A549 (cell line): ENCODE data around the gene TFCP2L1. TPM values are rescaled to one million over a fixed set of nuclear protein-coding genes. Genes with fewer than 3 reads are reported as not detected.

Source experiments
- ATAC-seq, 2 experiments: fragments of 200-7000 bp in 1 of 2; fragments of >200 bp in 1 of 2; cut with Nextera tagmentation in 1 of 2; cut with Tn5 transposase in 1 of 2; 3 replicates each; pipeline versions ENCODE4 v1.8.0 to v1.9.1; 2018 to 2020; ENCODE audit warnings: mild to moderate bottlenecking in 1 of 2, moderate library complexity in 1 of 2
- CTCF ChIA-PET: fragments of 300-600 bp; sonication (Branson Sonifier 250); formaldehyde crosslinking; extraction: SDS; loops from one replicate; lab custom pipeline; 2021; ENCODE audit warnings: antibody characterized with exemption, inconsistent platforms; lab: Yijun Ruan, JAX
- POLR2A ChIA-PET: fragments of 350-600 bp; formaldehyde crosslinking; extraction: SDS; loops from one replicate; lab custom pipeline; 2021; ENCODE audit warnings: antibody characterized with exemption, inconsistent platforms; lab: Yijun Ruan, JAX
- DNase-seq, 2 experiments: peaks; one replicate each; pipeline versions ENCODE4 v3.0.0 to v3.0.0-alpha.2; 2011 to 2016; ENCODE audit warnings: low read depth in 1 of 2, low spot score in 1 of 2
- FAIRE-seq: peaks from 2 replicates; lab custom pipeline; 2011; peaks lifted over from hg19 to GRCh38; lab: Jason Lieb, UNC
- H3K27ac ChIP-seq, 2 experiments: fragments of >200 bp; sonication (Bioruptor Twin); formaldehyde crosslinking; 3 replicates each; pipeline ENCODE4 v1.5.1; 2016 to 2017
- H3K4me1 ChIP-seq: fragments of >200 bp; sonication (Bioruptor Twin); formaldehyde crosslinking; 3 replicates; pipeline ENCODE4 v1.6.1; 2016
- H3K4me2 ChIP-seq: fragments of >200 bp; sonication (Bioruptor Twin); formaldehyde crosslinking; 3 replicates; pipeline ENCODE4 v1.6.1; 2016
- H3K4me3 ChIP-seq: fragments of >200 bp; sonication (Bioruptor Twin); formaldehyde crosslinking; 3 replicates; pipeline ENCODE4 v1.5.1; 2016
- H3K9me3 ChIP-seq: fragments of >200 bp; sonication (Bioruptor Twin); formaldehyde crosslinking; 3 replicates; pipeline ENCODE4 v1.6.1; 2016
- BCL3 ChIP-seq: fragments of >200 bp; sonication (Bioruptor Twin); formaldehyde crosslinking; IDR thresholded peaks from 3 replicates; pipeline ENCODE4 v1.6.1; 2016
- BHLHE40 ChIP-seq: IDR thresholded peaks from 2 replicates; pipeline ENCODE4 v1.6.1; 2012; ENCODE audit warnings: low read depth, low read length, inconsistent platforms
- CBX2 ChIP-seq: fragments of 200-600 bp; sonication (generic); IDR thresholded peaks from 2 replicates; pipeline ENCODE4 v1.6.1; 2016; ENCODE audit warnings: low read depth, mild to moderate bottlenecking, borderline replicate concordance
- CEBPB ChIP-seq, 2 experiments: fragments of >200 bp in 1 of 2; sonication (Bioruptor Twin) in 1 of 2; formaldehyde crosslinking in 1 of 2; IDR thresholded peaks; 2 replicates each; pipeline ENCODE4 v1.6.1; 2012 to 2016
- CHD4 ChIP-seq: fragments of 200-600 bp; sonication (generic); IDR thresholded peaks from 2 replicates; pipeline ENCODE4 v1.6.1; 2016; ENCODE audit warnings: antibody characterized with exemption, mild to moderate bottlenecking, borderline replicate concordance
- EHF ChIP-seq: fragments of 250-450 bp; sonication (Bioruptor Pico); IDR thresholded peaks from 2 replicates; pipeline ENCODE4 v1.5.0; 2020; ENCODE audit warnings: mild to moderate bottlenecking
- EHMT2 ChIP-seq: fragments of 200-600 bp; sonication (generic); IDR thresholded peaks from 2 replicates; pipeline ENCODE4 v1.6.1; 2016; ENCODE audit warnings: antibody characterized with exemption, low read depth, mild to moderate bottlenecking, moderate library complexity
- ELK1 ChIP-seq: fragments of 150-350 bp; IDR thresholded peaks from 2 replicates; pipeline ENCODE4 v1.6.1; 2014; ENCODE audit warnings: low read depth, mild to moderate bottlenecking, low read length
- FOSL2 ChIP-seq, 2 experiments: fragments of 450-650 bp in 1 of 2; fragments of >200 bp in 1 of 2; sonication (Bioruptor Twin) in 1 of 2; formaldehyde crosslinking; IDR thresholded peaks; 2 replicates each; pipeline versions ENCODE4 v1.5.0 to v1.6.1; 2016 to 2020; ENCODE audit warnings: mild to moderate bottlenecking in 1 of 2, moderate library complexity in 1 of 2
- GATA3 ChIP-seq: IDR thresholded peaks from 2 replicates; pipeline ENCODE4 v1.6.1; 2012; ENCODE audit warnings: borderline replicate concordance
- HDAC2 ChIP-seq: fragments of 200-600 bp; sonication (generic); IDR thresholded peaks from 2 replicates; pipeline ENCODE4 v1.6.1; 2016
- HEYL ChIP-seq: fragments of 250-450 bp; sonication (Bioruptor Pico); IDR thresholded peaks from 2 replicates; pipeline ENCODE4 v1.8.0; 2021; ENCODE audit warnings: mild to moderate bottlenecking, moderate library complexity
- JUN ChIP-seq, 2 experiments: fragments of >200 bp; sonication (Bioruptor Twin); formaldehyde crosslinking; IDR thresholded peaks; 2 replicates in 1 of 2; 3 replicates in 1 of 2; pipeline ENCODE4 v1.6.1; 2016 to 2017
- MAX ChIP-seq: IDR thresholded peaks from 2 replicates; pipeline ENCODE4 v1.6.1; 2012
- MYC ChIP-seq: IDR thresholded peaks from 2 replicates; pipeline ENCODE4 v1.6.1; 2012; ENCODE audit warnings: mild to moderate bottlenecking, inconsistent platforms, low read length, improper control_type of control experiment, borderline replicate concordance
- NFE2L2 ChIP-seq: fragments of 150-350 bp; conservative IDR thresholded peaks from 2 replicates; pipeline ENCODE4 v1.6.1; 2014; ENCODE audit warnings: low read length
- NPAS2 ChIP-seq: fragments of 250-450 bp; sonication (Bioruptor Pico); IDR thresholded peaks from 2 replicates; pipeline ENCODE4 v1.8.0; 2022; ENCODE audit warnings: mild to moderate bottlenecking, moderate library complexity, borderline replicate concordance
- REST ChIP-seq: fragments of 200-600 bp; sonication (generic); IDR thresholded peaks from 2 replicates; pipeline ENCODE4 v1.6.1; 2016; ENCODE audit warnings: antibody characterized with exemption, mild to moderate bottlenecking, moderate library complexity
- RFX5 ChIP-seq: fragments of 450-650 bp; IDR thresholded peaks from 2 replicates; pipeline ENCODE4 v1.7.1; 2014; ENCODE audit warnings: antibody characterized with exemption, mild to moderate bottlenecking, moderate library complexity
- RNF2 ChIP-seq: fragments of 200-600 bp; sonication (generic); IDR thresholded peaks from 2 replicates; pipeline ENCODE4 v1.6.1; 2016; ENCODE audit warnings: low read depth, mild to moderate bottlenecking, antibody characterized with exemption, moderate library complexity, borderline replicate concordance
- WGBS: methylation state at CpG from one replicate; pipeline ENCODE4 v1.1.6; 2017; ENCODE audit errors: missing lambda C conversion rate; 5-methylcytosine and 5-hydroxymethylcytosine counted together
- polyA plus RNA-seq, 4 experiments: library from polyadenylated mRNA; depleted of rRNA in 3 of 4; stranded (reverse); fragments of >200 nt; fragmentation: RNase III in 1 of 4; extraction: RNeasy Plus Mini Kit Qiagen cat#74134 plus additional on column Dnase treatment in 1 of 4; gene quantifications; 2 replicates in 3 of 4; 3 replicates in 1 of 4; pipeline ENCODE4 v1.2.3, GENCODE V29; 2011 to 2017

Gene TFCP2L1
- polyA plus RNA-seq, 2 of the 4 experiments (the other 2 are of a cell fraction): 1.3 to 3.1 TPM

GRCh38 chr2:121293450-121294325 is 8.7 kb upstream of the TFCP2L1 start:
- FAIRE-seq (no peak), ATAC-seq (no peak), DNase-seq (no peak)
- no peak overlapping the region for H3K4me3 ChIP-seq
- H3K27ac ChIP-seq: no peak overlapping the region
- no peaks in the 10 kb centered on the region for H3K4me1 ChIP-seq
- POLR2A ChIA-PET: no interaction called here
- CTCF ChIA-PET: interaction anchor here (1.1 to 2.0 kb wide), 3 partner anchors 10 to 208 kb away, joined by 3 to 7 read pairs (median 6); no protein-coding TSS in a partner anchor
- WGBS: 45% methylated on average over 13 of the region's 14 CpGs
- no peak overlapping the region for H3K4me2 ChIP-seq
- H3K9me3 ChIP-seq: no peaks in the 10 kb centered on the region
- no peak for TF ChIP-seq MYC
- TF ChIP-seq CHD4: no peak
- TF ChIP-seq HEYL (CRISPR knock-in tag): no peak
- TF ChIP-seq FOSL2 (IDR thresholded peaks at IDR 0.05): no peak
- no peak for TF ChIP-seq FOSL2 (CRISPR knock-in tag; IDR thresholded peaks at IDR 0.05)
- TF ChIP-seq ELK1: no peak
- no peak for TF ChIP-seq RNF2
- TF ChIP-seq MAX: no peak
- TF ChIP-seq JUN (IDR thresholded peaks at IDR 0.05): no peak

- no peak overlapping the region for H3K4me2 ChIP-seq
- POLR2A ChIA-PET: no interaction called here
- DNase-seq (no peak), ATAC-seq (no peak), FAIRE-seq (no peak)
- CTCF ChIA-PET: no interaction called here
- TF ChIP-seq NPAS2 (CRISPR knock-in tag): no peak
- no peak for TF ChIP-seq RFX5
- no peak for TF ChIP-seq GATA3
- no peak for TF ChIP-seq EHMT2
- TF ChIP-seq CEBPB (IDR thresholded peaks at IDR 0.05): no peak
- TF ChIP-seq HDAC2: no peak
- TF ChIP-seq BHLHE40: no peak
- no peak for TF ChIP-seq CHD4
- H3K27ac ChIP-seq: no peak overlapping the region
- WGBS: 63% methylated on average over 5 of the region's 5 CpGs
- no peak overlapping the region for H3K4me3 ChIP-seq
- H3K9me3 ChIP-seq: no peaks in the 10 kb centered on the region
- H3K4me1 ChIP-seq: no peaks in the 10 kb centered on the region
These were observed 6.2 kb upstream of the TFCP2L1 start for GRCh38 chr2:121291251-121291580.

GRCh38 chr2:121289271-121289670 is 4.3 kb upstream of the TFCP2L1 start:
- no peak overlapping the region for H3K4me3 ChIP-seq
- ChIA-PET POLR2A (no interaction called here), CTCF (interaction anchor here (1.0 to 2.3 kb wide), 3 partner anchors 8 to 194 kb away, joined by 4 to 6 read pairs (median 5); no protein-coding TSS in a partner anchor)
- peaks cover 1% of the 10 kb centered on the region; the same call in 1 of the 3 replicates for H3K4me1 ChIP-seq
- H3K9me3 ChIP-seq: no peaks in the 10 kb centered on the region
- 67% methylated on average over 4 of the region's 5 CpGs for WGBS
- no peak overlapping the region for H3K4me2 ChIP-seq
- FAIRE-seq (no peak), DNase-seq (no peak), ATAC-seq (no peak)
- H3K27ac ChIP-seq: no peak overlapping the region
- TF ChIP-seq MAX (no peak), CEBPB (IDR thresholded peaks at IDR 0.05) (no peak), REST (no peak), CHD4 (no peak), BCL3 (no peak), EHF (CRISPR knock-in tag) (no peak), NFE2L2 (no peak), CBX2 (no peak)
